Measurements from ENCODE around the gene DSC1.
A peak's percentile ranks its signal among the peaks of the same experiment; 100 is the strongest.

The DSC1 gene

GRCh38 chr18:31116853-31117595, 45.6 kb downstream of the DSC1 start:
- intact Hi-C loops (cut with DNase I), result no loop called here

GRCh38 chr18:31112804-31113203, 49.9 kb downstream of the DSC1 start:
- DNase-seq, result no peak
- intact Hi-C loops (cut with DNase I), result no loop called here

More at GRCh38 chr18:31116853-31117595, 45.6 kb downstream of the DSC1 start:
- no peak for DNase-seq

GRCh38 chr18:31105733-31106132, 56.9 kb downstream of the DSC1 start:
- intact Hi-C loops (cut with DNase I), result no loop called here
- no peak for DNase-seq

GRCh38 chr18:31104444-31104843, 58.2 kb downstream of the DSC1 start:
- intact Hi-C loops (cut with DNase I), result no loop called here
- no peak for DNase-seq

- DNase-seq, result no peak
- intact Hi-C loops (cut with DNase I), result no loop called here
These were observed 59.2 kb downstream of the DSC1 start for GRCh38 chr18:31103423-31103822.

- intact Hi-C loops (cut with DNase I), result no loop called here
- no peak for DNase-seq
These were observed 59.7 kb downstream of the DSC1 start for GRCh38 chr18:31102941-31103340.

GRCh38 chr18:31102025-31102684, 60.5 kb downstream of the DSC1 start, which contains the start of gene DSC2:
TSS of gene DSC2 (minus strand) at chr18:31102421. CDS start at chr18:31101971, 450 bp downstream.
- DNase-seq, result peak in 33 of 42 donors; percentile 4 to 51 (median 20)

GRCh38 chr18:31101183-31102024, 61.3 kb downstream of the DSC1 start:
- intact Hi-C loops (cut with DNase I), result no loop called here

More at GRCh38 chr18:31102025-31102684, 60.5 kb downstream of the DSC1 start, which contains the start of gene DSC2:
- intact Hi-C loops (cut with DNase I), result no loop called here

GRCh38 chr18:31100436-31101182, 62.0 kb downstream of the DSC1 start:
- intact Hi-C loops (cut with DNase I), result no loop called here
- DNase-seq, result peak in 18 of 42 donors; percentile 2 to 45 (median 10)

More at GRCh38 chr18:31101183-31102024, 61.3 kb downstream of the DSC1 start:
- peak; percentile 25 to 82 (median 65) for DNase-seq

GRCh38 chr18:31099450-31100230, 63.0 kb downstream of the DSC1 start:
- DNase-seq, result no peak
- intact Hi-C loops (cut with DNase I), result no loop called here

GRCh38 chr18:31098878-31099277, 63.8 kb downstream of the DSC1 start:
- intact Hi-C loops (cut with DNase I), result no loop called here
- DNase-seq, result no peak

GRCh38 chr18:31097666-31098065, 65.0 kb downstream of the DSC1 start:
- no peak for DNase-seq
- intact Hi-C loops (cut with DNase I), result no loop called here

GRCh38 chr18:31093880-31094279, 68.8 kb downstream of the DSC1 start:
- intact Hi-C loops (cut with DNase I), result no loop called here
- DNase-seq, result no peak

GRCh38 chr18:31093294-31093693, 69.4 kb downstream of the DSC1 start:
- no peak for DNase-seq
- intact Hi-C loops (cut with DNase I), result no loop called here

GRCh38 chr18:31091350-31091749, 71.3 kb downstream of the DSC1 start:
- DNase-seq, result no peak
- intact Hi-C loops (cut with DNase I), result no loop called here

- no peak for DNase-seq
- intact Hi-C loops (cut with DNase I), result no loop called here
These were observed 74.1 kb downstream of the DSC1 start for GRCh38 chr18:31088532-31088931.

GRCh38 chr18:31079973-31080372, 82.7 kb downstream of the DSC1 start:
- intact Hi-C loops (cut with DNase I), result no loop called here
- no peak for DNase-seq

Measured in head of caudate nucleus (tissue), 42 donors.